HG02885 (cell line): ENCODE measurements around the gene HDAC1.

Experiments used
- ATAC-seq: cut with Tn5 transposase; IDR thresholded peaks from one replicate; pipeline ENCODE4 v1.9.1; 2021; ENCODE audit warnings: mild to moderate bottlenecking; ENCODE audit not compliant: unreplicated experiment, poor library complexity

Gene HDAC1

GRCh38 chr1:32363713-32364112 is 71.8 kb downstream of the HDAC1 start:
- ATAC-seq, result no peak

DNA sequence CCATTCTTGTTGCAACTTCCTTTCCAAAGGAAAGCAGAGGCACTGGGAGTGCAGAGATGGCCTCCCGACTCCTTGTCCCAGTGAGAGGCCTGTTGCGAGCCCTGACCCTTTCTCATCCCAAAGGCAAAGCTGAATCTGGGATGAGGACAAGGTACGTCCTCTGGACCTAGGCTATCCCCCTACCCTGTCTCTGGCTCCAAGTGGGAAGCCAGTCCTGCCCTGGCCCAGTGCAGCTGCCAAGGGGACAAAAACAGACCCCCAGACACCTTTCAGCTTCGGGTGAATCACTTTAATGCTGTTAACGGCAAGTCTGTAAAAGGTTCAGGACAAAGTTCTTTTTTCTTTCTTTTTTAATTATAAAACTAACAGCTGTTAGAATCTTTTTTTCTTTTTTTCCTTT is 73.0 kb downstream of the HDAC1 start:
- no peak for ATAC-seq

DNA sequence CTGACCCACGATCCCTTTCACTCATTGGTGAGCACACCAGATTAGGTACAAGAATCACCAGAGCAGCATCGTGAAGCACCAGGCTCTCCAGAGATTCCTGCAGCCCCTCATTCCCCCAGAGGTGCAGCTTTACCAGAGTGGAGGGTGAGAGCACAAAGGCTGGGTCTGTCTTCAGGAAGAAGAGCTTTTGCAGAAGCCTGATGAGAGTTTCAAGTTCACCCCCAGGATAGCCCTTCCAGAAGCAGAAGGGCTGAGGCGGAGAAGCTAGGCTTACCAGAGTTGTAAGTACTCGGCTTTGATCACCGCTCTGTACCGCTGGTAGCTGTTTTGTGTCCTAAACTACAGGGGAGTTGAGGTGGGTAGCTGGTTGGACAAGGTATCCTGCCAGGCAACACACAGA is 73.6 kb downstream of the HDAC1 start:
- no peak for ATAC-seq

GRCh38 chr1:32367912-32368635 is 76.2 kb downstream of the HDAC1 start:
- no peak for ATAC-seq

- ATAC-seq, result no peak
These were observed 80.4 kb downstream of the HDAC1 start for GRCh38 chr1:32372149-32372756.

GRCh38 chr1:32373996-32374592 is 82.2 kb downstream of the HDAC1 start:
- no peak for ATAC-seq

DNA sequence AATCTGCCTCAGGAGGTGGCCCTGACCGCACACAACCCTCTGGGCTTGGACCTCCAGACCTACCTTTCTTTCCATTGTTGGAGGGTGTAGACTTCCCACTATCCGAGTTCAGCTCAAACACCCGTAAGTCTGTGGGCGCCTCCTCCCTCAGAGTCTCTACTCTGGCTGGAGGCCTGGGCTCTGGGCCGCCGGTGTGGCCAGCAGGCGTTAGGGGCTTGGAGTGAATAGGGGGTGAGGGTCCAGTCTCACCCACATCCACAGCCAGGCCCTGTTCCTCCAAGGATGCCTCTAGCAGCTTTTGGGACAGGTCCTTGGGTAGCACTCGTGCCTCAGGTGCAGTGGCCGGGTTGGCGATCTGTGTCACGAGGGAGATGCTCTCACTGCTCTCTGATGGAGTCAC is 84.3 kb downstream of the HDAC1 start:
- no peak for ATAC-seq

GRCh38 chr1:32377541-32378220 is 85.8 kb downstream of the HDAC1 start:
- ATAC-seq, result no peak

DNA sequence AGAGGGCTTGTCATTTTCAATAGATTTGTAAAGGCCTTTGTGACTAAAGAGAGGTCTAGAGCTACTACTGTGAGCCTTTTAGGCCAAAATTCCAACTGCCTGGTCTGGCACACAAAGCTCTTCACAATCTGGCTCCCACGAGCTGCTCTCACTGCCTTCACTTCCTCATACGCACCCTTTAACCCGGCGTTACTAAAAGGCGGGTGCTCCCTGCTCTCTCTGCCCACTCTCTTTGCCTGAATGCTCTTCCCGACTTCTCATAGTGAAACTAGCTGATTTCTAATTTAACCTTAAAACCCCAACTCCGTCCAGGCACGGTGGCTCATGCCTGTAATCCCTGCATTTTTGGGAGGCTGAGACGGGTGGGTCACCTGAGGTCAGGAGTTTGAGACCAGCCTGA is 88.2 kb downstream of the HDAC1 start:
- no peak for ATAC-seq
